Hepatocyte (in vitro differentiated cells): ENCODE data around the gene UBE2G1.
"Not testable (repeated sequence)": the region's sequence is repeated elsewhere in the genome, so short reads cannot be mapped to it uniquely, and the experiment has no call there.

ENCODE experiments used
- EZH2 ChIP-seq: fragments of 200-600 bp; sonication (generic); IDR thresholded peaks from 2 replicates; pipeline ENCODE4 v1.6.1; 2016; ENCODE audit warnings: antibody characterized with exemption, mild to moderate bottlenecking, borderline replicate concordance
- TF ChIP-seq, protein P1 (sequence below): fragments of 200-600 bp; sonication (generic); IDR thresholded peaks from 2 replicates; pipeline ENCODE4 v1.5.1; 2016; ENCODE audit warnings: antibody characterized with exemption, mild to moderate bottlenecking; ENCODE audit not compliant: poor library complexity

DNA sequence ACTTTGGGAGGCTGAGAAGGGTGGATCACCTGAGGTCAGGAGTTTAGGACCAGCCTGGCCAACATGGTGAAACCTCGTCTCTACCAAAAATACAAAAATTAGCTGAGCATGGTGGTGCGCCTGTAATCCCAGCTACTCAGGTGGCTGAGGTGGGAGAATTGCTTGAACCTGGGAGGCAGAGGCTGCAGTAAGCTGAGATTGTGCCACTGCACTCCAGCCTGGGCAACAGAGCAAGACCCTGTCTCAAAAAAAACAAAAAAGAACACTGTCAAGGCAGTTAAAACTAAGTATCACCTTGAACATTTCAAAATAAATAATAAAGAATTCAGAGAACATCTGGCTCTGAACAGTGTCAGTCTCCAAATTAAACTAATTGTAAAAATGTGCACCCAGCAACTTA lies 16.3 kb downstream of the UBE2G1 start:
- TF ChIP-seq, protein P1, sequence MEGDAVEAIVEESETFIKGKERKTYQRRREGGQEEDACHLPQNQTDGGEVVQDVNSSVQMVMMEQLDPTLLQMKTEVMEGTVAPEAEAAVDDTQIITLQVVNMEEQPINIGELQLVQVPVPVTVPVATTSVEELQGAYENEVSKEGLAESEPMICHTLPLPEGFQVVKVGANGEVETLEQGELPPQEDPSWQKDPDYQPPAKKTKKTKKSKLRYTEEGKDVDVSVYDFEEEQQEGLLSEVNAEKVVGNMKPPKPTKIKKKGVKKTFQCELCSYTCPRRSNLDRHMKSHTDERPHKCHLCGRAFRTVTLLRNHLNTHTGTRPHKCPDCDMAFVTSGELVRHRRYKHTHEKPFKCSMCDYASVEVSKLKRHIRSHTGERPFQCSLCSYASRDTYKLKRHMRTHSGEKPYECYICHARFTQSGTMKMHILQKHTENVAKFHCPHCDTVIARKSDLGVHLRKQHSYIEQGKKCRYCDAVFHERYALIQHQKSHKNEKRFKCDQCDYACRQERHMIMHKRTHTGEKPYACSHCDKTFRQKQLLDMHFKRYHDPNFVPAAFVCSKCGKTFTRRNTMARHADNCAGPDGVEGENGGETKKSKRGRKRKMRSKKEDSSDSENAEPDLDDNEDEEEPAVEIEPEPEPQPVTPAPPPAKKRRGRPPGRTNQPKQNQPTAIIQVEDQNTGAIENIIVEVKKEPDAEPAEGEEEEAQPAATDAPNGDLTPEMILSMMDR, result not testable (repeated sequence)
- TF ChIP-seq EZH2, result not testable (repeated sequence)
